HG02610 (cell line): ENCODE measurements around the gene CNPY3.

Experiments used
- ATAC-seq: cut with Tn5 transposase; IDR thresholded peaks from one replicate; pipeline ENCODE4 v1.9.1; 2021; ENCODE audit warnings: mild to moderate bottlenecking, moderate library complexity; ENCODE audit not compliant: unreplicated experiment

CNPY3 gene

GRCh38 chr6:42978839-42979522 is 49.7 kb downstream of the CNPY3 start, which contains the start of gene PEX6:
PEX6 (minus strand) TSS chr6:42979181; CDS start chr6:42979150, 31 bp downstream.
- ATAC-seq, result peak; percentile 97

DNA sequence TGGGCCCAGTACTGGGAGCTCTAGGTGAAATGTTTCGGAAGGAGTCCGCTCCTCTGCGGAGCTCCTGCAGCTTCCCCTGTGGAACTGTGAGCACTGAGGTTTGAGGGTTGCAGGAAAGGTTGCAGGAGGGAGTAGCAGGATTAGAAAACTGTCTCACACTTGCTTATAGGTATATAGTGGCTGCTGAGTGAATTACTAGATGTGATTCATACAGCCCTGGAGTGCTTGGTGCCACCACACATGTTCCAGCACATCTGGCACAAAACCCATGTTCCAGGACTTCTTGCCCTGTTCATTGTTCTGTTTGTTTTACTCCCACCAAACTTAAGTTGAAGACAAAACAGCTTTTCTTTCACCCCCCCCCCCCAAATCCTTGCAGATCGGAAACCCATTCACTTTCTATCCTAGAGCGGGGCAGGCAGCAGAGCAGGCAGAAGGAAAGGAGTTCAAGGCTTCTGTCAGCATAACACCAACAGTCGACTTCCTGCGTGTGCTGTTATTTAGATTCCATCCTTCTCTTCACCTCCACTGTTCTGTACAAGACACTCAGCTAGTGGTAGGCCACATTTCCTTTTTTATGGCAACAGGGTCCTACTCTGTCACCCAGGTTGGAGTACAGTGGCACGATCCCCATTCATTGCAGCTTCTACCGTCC is 50.4 kb downstream of the CNPY3 start:
- ATAC-seq, result peak; percentile 10

GRCh38 chr6:42981836-42982235 is 52.6 kb downstream of the CNPY3 start:
- ATAC-seq, result no peak

DNA sequence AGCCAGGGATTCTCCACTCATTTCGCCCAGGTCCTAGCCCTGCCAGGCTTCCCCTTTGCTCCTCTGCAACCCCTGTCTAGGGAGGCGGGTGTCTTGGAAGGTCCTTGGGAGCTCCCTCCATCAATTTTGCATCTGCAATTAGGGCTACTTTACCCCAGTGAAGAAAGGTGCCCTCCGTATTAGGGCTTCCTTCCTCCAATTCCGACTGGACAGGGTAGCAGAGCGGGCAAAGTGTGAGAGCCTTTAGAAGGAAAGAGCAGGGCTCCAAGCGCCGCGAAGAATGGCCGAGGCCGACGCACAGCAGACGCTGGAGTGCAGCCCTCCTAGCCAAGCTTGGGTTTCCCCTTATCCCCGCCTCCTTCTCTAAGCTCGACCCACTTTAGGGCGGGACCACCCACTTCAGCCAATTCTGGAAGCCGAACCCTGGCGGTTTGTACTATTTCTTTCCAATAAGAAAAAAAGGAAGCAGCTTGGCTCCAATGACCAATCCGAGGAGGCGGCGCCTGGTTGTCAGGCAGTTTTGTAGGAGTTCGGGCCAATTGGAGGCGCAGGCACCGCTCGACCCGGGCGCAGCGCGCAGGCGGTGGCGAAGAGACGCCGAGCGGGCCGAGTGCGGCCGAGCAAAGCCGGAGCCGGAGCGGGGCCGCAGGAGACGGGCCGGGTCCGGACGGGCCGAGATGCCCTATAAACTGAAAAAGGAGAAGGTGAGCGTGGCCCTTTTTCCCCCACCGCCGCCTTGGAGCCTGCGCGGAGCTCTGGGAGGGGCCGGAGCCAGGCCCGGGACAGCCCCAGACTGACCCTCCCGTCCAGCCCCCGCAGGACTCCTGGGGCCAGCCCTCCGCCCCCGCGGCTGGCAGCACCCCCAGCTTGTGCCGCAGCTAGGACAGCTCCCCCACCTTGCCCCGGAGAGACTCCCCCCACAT is 55.0 kb downstream of the CNPY3 start, which contains the start of gene PPP2R5D:
PPP2R5D (plus strand) TSS at position 570 of the 923 bp plus-strand sequence; CDS start at position 678, 108 bp downstream.
- ATAC-seq, result peak; percentile 91

DNA sequence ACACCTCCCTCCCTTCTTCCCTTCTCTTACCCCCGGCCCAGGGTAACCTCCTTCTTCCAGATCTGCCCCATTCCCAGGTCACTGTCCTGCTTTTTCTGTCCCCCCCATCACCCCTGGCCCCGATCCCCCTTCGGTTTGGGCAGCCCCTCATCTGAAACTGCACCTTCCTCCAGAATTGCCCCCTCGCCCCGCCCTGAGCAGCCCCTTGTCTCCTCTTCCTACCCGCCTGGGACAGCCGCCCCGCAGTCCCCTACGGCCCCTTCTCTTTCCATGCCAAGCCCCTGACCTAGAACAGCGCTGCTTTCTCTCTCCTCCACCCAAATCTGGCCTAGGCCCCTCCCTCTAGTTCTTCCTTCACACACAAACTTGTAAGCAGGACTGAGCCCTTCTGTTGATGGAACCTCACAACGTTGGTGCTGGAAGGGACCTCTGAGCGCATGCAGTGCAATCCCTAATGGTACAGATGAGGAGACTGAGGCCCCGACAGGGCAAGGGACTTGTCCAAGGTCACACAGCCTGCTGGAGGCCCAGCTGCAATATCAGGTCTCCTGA is 55.7 kb downstream of the CNPY3 start:
- no peak for ATAC-seq

- ATAC-seq, result no peak
Observed at GRCh38 chr6:42987533-42988451, 58.5 kb downstream of the CNPY3 start.

- ATAC-seq, result no peak
Observed at GRCh38 chr6:42988486-42989020, 59.3 kb downstream of the CNPY3 start.
